ENCODE measurements around the gene EPHA3.

The EPHA3 gene

DNA sequence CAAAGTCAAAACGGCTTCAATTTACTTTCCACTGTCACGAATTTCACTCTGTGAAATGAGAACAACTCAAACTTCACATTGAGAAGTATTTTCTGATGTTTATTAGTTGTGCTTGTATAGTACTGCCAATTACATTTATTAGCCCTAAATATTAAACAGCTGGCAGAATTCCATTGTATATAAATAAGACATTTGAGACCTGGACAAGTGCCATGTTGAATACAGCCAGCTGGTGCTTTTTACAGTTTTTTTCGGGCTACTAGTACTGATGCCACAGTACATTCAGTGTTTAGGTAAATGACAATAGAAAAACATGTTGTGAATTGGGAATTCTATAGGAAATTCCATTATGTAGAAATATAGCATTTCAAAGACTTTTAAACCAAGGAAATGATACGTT is 79.0 kb downstream of the EPHA3 start:
- Histone ChIP-seq H3K27me3 (ENCODE audit: insufficient read depth, poor library complexity, severe bottlenecking) (no peaks in the 10 kb centered on the region), H3K4me3 (replicated peaks; ENCODE audit: insufficient read depth, low read length) (no peak overlapping the region), H3K27ac (replicated peaks) (no peak overlapping the region)
- TF ChIP-seq SPI1 (IDR thresholded peaks at IDR 0.05; ENCODE audit: borderline replicate concordance, low read depth) (no peak), GABPA (IDR thresholded peaks at IDR 0.05; ENCODE audit: low read depth) (no peak), POLR2AphosphoS5 (IDR thresholded peaks at IDR 0.05; ENCODE audit: low read depth) (no peak)
- TF ChIP-seq, protein P1, sequence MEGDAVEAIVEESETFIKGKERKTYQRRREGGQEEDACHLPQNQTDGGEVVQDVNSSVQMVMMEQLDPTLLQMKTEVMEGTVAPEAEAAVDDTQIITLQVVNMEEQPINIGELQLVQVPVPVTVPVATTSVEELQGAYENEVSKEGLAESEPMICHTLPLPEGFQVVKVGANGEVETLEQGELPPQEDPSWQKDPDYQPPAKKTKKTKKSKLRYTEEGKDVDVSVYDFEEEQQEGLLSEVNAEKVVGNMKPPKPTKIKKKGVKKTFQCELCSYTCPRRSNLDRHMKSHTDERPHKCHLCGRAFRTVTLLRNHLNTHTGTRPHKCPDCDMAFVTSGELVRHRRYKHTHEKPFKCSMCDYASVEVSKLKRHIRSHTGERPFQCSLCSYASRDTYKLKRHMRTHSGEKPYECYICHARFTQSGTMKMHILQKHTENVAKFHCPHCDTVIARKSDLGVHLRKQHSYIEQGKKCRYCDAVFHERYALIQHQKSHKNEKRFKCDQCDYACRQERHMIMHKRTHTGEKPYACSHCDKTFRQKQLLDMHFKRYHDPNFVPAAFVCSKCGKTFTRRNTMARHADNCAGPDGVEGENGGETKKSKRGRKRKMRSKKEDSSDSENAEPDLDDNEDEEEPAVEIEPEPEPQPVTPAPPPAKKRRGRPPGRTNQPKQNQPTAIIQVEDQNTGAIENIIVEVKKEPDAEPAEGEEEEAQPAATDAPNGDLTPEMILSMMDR (IDR thresholded peaks at IDR 0.05; ENCODE audit: insufficient read depth, low read length) = no peak
- TF ChIP-seq, protein P2, sequence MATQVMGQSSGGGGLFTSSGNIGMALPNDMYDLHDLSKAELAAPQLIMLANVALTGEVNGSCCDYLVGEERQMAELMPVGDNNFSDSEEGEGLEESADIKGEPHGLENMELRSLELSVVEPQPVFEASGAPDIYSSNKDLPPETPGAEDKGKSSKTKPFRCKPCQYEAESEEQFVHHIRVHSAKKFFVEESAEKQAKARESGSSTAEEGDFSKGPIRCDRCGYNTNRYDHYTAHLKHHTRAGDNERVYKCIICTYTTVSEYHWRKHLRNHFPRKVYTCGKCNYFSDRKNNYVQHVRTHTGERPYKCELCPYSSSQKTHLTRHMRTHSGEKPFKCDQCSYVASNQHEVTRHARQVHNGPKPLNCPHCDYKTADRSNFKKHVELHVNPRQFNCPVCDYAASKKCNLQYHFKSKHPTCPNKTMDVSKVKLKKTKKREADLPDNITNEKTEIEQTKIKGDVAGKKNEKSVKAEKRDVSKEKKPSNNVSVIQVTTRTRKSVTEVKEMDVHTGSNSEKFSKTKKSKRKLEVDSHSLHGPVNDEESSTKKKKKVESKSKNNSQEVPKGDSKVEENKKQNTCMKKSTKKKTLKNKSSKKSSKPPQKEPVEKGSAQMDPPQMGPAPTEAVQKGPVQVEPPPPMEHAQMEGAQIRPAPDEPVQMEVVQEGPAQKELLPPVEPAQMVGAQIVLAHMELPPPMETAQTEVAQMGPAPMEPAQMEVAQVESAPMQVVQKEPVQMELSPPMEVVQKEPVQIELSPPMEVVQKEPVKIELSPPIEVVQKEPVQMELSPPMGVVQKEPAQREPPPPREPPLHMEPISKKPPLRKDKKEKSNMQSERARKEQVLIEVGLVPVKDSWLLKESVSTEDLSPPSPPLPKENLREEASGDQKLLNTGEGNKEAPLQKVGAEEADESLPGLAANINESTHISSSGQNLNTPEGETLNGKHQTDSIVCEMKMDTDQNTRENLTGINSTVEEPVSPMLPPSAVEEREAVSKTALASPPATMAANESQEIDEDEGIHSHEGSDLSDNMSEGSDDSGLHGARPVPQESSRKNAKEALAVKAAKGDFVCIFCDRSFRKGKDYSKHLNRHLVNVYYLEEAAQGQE (IDR thresholded peaks at IDR 0.05; ENCODE audit: insufficient replicate concordance, low read depth) = no peak
- no peak for DNase-seq (ENCODE audit: low read depth in 1 of 2, low spot score in 1 of 2)

DNA sequence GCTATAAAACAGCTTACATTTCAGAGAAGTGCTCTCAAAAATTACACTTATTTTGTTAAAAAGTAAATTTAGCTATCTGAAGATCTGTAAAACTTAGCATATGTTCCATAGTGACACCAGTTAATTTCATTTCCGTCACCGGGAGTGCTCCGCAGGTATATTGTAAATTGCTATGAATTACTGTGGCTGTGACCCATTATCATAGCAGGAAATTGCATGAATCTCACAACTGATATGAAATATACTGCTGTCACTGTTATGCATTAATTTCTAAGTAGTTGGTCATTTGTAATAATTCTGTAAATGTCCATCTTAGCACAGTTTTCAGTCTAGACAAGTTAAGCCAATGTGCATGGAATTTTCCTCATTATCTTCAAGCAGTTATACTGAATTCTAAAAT is 91.2 kb downstream of the EPHA3 start:
- no peak for TF ChIP-seq SPI1 (IDR thresholded peaks at IDR 0.05; ENCODE audit: borderline replicate concordance, low read depth)
- TF ChIP-seq GABPA (IDR thresholded peaks at IDR 0.05; ENCODE audit: low read depth) = no peak
- TF ChIP-seq, protein P1 (IDR thresholded peaks at IDR 0.05; ENCODE audit: insufficient read depth, low read length) = no peak
- TF ChIP-seq POLR2AphosphoS5 (IDR thresholded peaks at IDR 0.05; ENCODE audit: low read depth) = no peak
- TF ChIP-seq, protein P2 (IDR thresholded peaks at IDR 0.05; ENCODE audit: insufficient replicate concordance, low read depth) = no peak
- H3K27me3 ChIP-seq (ENCODE audit: insufficient read depth, poor library complexity, severe bottlenecking) = no peaks in the 10 kb centered on the region
- H3K27ac ChIP-seq (replicated peaks) = no peak overlapping the region
- no peak overlapping the region for H3K4me3 ChIP-seq (replicated peaks; ENCODE audit: insufficient read depth, low read length)
- DNase-seq (ENCODE audit: low read depth in 1 of 2, low spot score in 1 of 2) = no peak

DNA sequence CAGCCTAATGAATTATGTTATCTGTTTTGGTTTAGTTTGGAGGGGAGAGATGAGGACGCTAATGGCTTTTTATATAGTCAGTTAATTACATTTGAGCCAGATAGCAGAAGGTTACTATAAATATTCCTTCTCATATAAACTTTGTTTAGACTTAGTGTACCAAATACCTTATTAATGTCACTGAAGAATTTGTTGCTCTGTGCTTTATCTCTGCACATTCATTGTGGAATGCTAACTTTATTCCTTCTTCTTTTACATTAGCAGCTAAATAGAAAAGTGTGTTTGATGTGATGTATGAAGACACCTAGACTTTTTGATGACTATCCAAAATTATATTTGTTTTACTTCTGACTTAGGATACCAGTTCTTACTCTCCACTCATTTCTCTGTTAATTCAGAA is 105.2 kb downstream of the EPHA3 start:
- Histone ChIP-seq H3K27me3 (ENCODE audit: insufficient read depth, poor library complexity, severe bottlenecking) (no peaks in the 10 kb centered on the region), H3K27ac (replicated peaks) (no peak overlapping the region), H3K4me3 (replicated peaks; ENCODE audit: insufficient read depth, low read length) (no peak overlapping the region)
- TF ChIP-seq SPI1 (IDR thresholded peaks at IDR 0.05; ENCODE audit: borderline replicate concordance, low read depth) = no peak
- TF ChIP-seq, protein P2 (IDR thresholded peaks at IDR 0.05; ENCODE audit: insufficient replicate concordance, low read depth) = no peak
- TF ChIP-seq, protein P1 (IDR thresholded peaks at IDR 0.05; ENCODE audit: insufficient read depth, low read length) = no peak
- no peak for TF ChIP-seq POLR2AphosphoS5 (IDR thresholded peaks at IDR 0.05; ENCODE audit: low read depth)
- no peak for DNase-seq (ENCODE audit: low read depth in 1 of 2, low spot score in 1 of 2)

Data from HL-60 (cell line).